Measurements from ENCODE around the gene CHERP.

DNA sequence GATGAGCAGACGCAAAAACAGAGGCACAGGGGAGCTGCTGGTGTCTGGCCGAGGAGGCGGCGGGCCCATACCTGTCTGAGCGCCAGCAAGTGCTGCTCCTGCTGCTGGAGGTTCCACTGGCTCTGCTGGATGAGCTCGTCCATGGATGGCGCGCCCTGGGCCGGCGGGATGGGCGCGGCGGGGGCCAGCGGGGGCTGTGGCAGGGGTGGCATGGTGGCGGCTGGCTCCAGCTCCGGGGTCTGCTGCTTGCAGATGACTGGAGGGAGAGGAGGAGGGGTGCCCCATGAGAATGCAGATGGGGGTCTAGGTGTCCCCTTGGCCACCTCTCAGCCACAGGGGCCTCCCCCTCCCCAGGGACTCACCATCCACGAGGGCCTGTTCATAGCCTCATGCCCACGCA is 6.9 kb downstream of the CHERP start:
- no peak for TF ChIP-seq EZH2phosphoT487 (IDR thresholded peaks at IDR 0.05; ENCODE audit: borderline replicate concordance, low read length)
- TF ChIP-seq, protein P1, sequence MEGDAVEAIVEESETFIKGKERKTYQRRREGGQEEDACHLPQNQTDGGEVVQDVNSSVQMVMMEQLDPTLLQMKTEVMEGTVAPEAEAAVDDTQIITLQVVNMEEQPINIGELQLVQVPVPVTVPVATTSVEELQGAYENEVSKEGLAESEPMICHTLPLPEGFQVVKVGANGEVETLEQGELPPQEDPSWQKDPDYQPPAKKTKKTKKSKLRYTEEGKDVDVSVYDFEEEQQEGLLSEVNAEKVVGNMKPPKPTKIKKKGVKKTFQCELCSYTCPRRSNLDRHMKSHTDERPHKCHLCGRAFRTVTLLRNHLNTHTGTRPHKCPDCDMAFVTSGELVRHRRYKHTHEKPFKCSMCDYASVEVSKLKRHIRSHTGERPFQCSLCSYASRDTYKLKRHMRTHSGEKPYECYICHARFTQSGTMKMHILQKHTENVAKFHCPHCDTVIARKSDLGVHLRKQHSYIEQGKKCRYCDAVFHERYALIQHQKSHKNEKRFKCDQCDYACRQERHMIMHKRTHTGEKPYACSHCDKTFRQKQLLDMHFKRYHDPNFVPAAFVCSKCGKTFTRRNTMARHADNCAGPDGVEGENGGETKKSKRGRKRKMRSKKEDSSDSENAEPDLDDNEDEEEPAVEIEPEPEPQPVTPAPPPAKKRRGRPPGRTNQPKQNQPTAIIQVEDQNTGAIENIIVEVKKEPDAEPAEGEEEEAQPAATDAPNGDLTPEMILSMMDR (conservative IDR thresholded peaks at IDR 0.05; ENCODE audit: low read depth, low read length) = no peak

All from PC-3 (cell line).